WTC11 (cell line): Measurements from ENCODE around the gene KIAA1328. TPM values are rescaled to one million over a fixed set of nuclear protein-coding genes. Genes with fewer than 3 reads are reported as not detected.

Experiments used
- ATAC-seq: fragments of 200-7000 bp; cut with Tn5 transposase; 2 replicates; pipeline ENCODE4 v1.10.0; 2021; ENCODE audit warnings: mild to moderate bottlenecking, moderate library complexity
- CTCF ChIA-PET: fragments of 300-600 bp; sonication (Branson Sonifier 250); formaldehyde crosslinking; loops from one replicate; lab custom pipeline; 2021; ENCODE audit warnings: antibody characterized with exemption; lab: Charles Lee
- POLR2A ChIA-PET: fragments of 350-600 bp; sonication (Branson Sonifier 250); formaldehyde crosslinking; loops from one replicate; lab custom pipeline; 2021; ENCODE audit warnings: antibody characterized with exemption; lab: Charles Lee
- DNase-seq: peaks from one replicate; pipeline ENCODE4 v3.0.0; 2021; ENCODE audit warnings: low spot score
- H3K27ac Mint-ChIP-seq: 2 replicates; pipeline ENCODE4 v1.8.0; 2021; ENCODE audit warnings: mixed read lengths
- H3K27me3 Mint-ChIP-seq: 2 replicates; pipeline ENCODE4 v1.8.0; 2021; ENCODE audit warnings: low read depth, mild to moderate bottlenecking, moderate library complexity, mixed read lengths
- H3K36me3 Mint-ChIP-seq: 2 replicates; pipeline ENCODE4 v1.8.0; 2021; ENCODE audit warnings: mixed read lengths
- H3K4me1 Mint-ChIP-seq: 2 replicates; pipeline ENCODE4 v1.8.0; 2022; ENCODE audit warnings: mixed read lengths
- H3K4me3 Mint-ChIP-seq: 2 replicates; pipeline ENCODE4 v1.8.0; 2021; ENCODE audit warnings: mild to moderate bottlenecking, moderate library complexity, mixed read lengths
- H3K9me3 Mint-ChIP-seq: 2 replicates; pipeline ENCODE4 v1.8.0; 2021; ENCODE audit warnings: mixed read lengths
- ARID4B ChIP-seq: sonication (generic); formaldehyde crosslinking; IDR thresholded peaks from 2 replicates; pipeline ENCODE4 v1.8.0; 2023; ENCODE audit warnings: missing genetic modification reagents, mild to moderate bottlenecking, borderline replicate concordance
- ATF1 ChIP-seq: sonication (generic); formaldehyde crosslinking; IDR thresholded peaks from 2 replicates; pipeline ENCODE4 v1.8.1; 2023; ENCODE audit warnings: mild to moderate bottlenecking, moderate library complexity, missing genetic modification reagents
- CTCF ChIP-seq: fragments of 200-600 bp; IDR thresholded peaks from 2 replicates; pipeline ENCODE4 v1.8.0; 2022; ENCODE audit warnings: antibody characterized with exemption
- E2F4 ChIP-seq: sonication (generic); formaldehyde crosslinking; IDR thresholded peaks from 2 replicates; pipeline ENCODE4 v1.8.1; 2022; ENCODE audit warnings: low read depth, mild to moderate bottlenecking, moderate library complexity, missing genetic modification reagents, borderline replicate concordance
- GTF2I ChIP-seq: fragments of 250-450 bp; sonication (Bioruptor Pico); conservative IDR thresholded peaks from 2 replicates; pipeline ENCODE4 v1.4.0; 2021; ENCODE audit warnings: mild to moderate bottlenecking
- IRF2 ChIP-seq: sonication (generic); formaldehyde crosslinking; IDR thresholded peaks from 2 replicates; pipeline ENCODE4 v1.8.0; 2022; ENCODE audit warnings: low read depth, missing genetic modification reagents, borderline replicate concordance
- JAZF1 ChIP-seq: fragments of 250-450 bp; sonication (Bioruptor Pico); IDR thresholded peaks from 2 replicates; pipeline ENCODE4 v1.9.0; 2021; ENCODE audit warnings: moderate library complexity, mild to moderate bottlenecking, inconsistent platforms
- KAT7 ChIP-seq: sonication (generic); formaldehyde crosslinking; IDR thresholded peaks from 2 replicates; pipeline ENCODE4 v1.8.1; 2023; ENCODE audit warnings: missing genetic modification reagents, mild to moderate bottlenecking, borderline replicate concordance
- MAX ChIP-seq: sonication (generic); formaldehyde crosslinking; IDR thresholded peaks from 2 replicates; pipeline ENCODE4 v1.8.0; 2022; ENCODE audit warnings: mild to moderate bottlenecking, missing genetic modification reagents
- MXD4 ChIP-seq: fragments of 250-450 bp; sonication (Bioruptor Pico); IDR thresholded peaks from 2 replicates; pipeline ENCODE4 v1.8.0; 2021; ENCODE audit warnings: mild to moderate bottlenecking, moderate library complexity, borderline replicate concordance
- NR3C1 ChIP-seq: sonication (generic); formaldehyde crosslinking; conservative IDR thresholded peaks from 2 replicates; pipeline ENCODE4 v1.8.1; 2023; ENCODE audit warnings: low read depth, mild to moderate bottlenecking, missing genetic modification reagents
- ZBTB43 ChIP-seq: sonication (generic); formaldehyde crosslinking; IDR thresholded peaks from 2 replicates; pipeline ENCODE4 v1.8.1; 2023; ENCODE audit warnings: mild to moderate bottlenecking, missing genetic modification reagents
- ZNF396 ChIP-seq: fragments of 250-450 bp; sonication (Bioruptor Pico); IDR thresholded peaks from 2 replicates; pipeline ENCODE4 v1.8.0; 2021; ENCODE audit warnings: mild to moderate bottlenecking, moderate library complexity, borderline replicate concordance
- total RNA-seq: library from RNA; stranded (reverse); gene quantifications from 3 replicates; pipeline ENCODE4 v1.2.3, GENCODE V29; 2021

KIAA1328 gene
- total RNA-seq, 1 experiment from 2014 or later = 4.8 TPM

GRCh38 chr18:37248281-37248680, 419.4 kb downstream of the KIAA1328 start:
- Mint-ChIP-seq H3K36me3 (no peaks in the 10 kb centered on the region), H3K9me3 (no peaks in the 10 kb centered on the region), H3K4me3 (no peak overlapping the region), H3K27ac (no peak overlapping the region), H3K27me3 (peaks cover 56% of the 10 kb centered on the region), H3K4me1 (peaks cover 22% of the 10 kb centered on the region)
- POLR2A ChIA-PET = no interaction called here
- no peak for TF ChIP-seq ATF1 (CRISPR knock-in tag)
- no peak for ATAC-seq
- CTCF ChIA-PET = interaction anchor here (1.0 kb wide), 1 partner anchor 229 kb away, joined by 3 read pairs; no protein-coding TSS in a partner anchor
- no peak for DNase-seq

GRCh38 chr18:37249171-37249886, 420.4 kb downstream of the KIAA1328 start:
- ATAC-seq (no peak), DNase-seq (no peak)
- POLR2A ChIA-PET = no interaction called here
- Mint-ChIP-seq H3K4me1 (peaks cover 16% of the 10 kb centered on the region), H3K27ac (no peak overlapping the region), H3K27me3 (peaks cover 49% of the 10 kb centered on the region), H3K36me3 (no peaks in the 10 kb centered on the region), H3K9me3 (no peaks in the 10 kb centered on the region), H3K4me3 (no peak overlapping the region)
- CTCF ChIA-PET = interaction anchor here (1.0 kb wide), 1 partner anchor 230 kb away, joined by 3 read pairs; no protein-coding TSS in a partner anchor
- no peak for TF ChIP-seq MAX
- no peak for TF ChIP-seq ARID4B
- TF ChIP-seq JAZF1 (CRISPR knock-in tag) = no peak
- no peak for TF ChIP-seq E2F4 (CRISPR knock-in tag)
- no peak for TF ChIP-seq NR3C1 (CRISPR knock-in tag)
- no peak for TF ChIP-seq ZBTB43 (CRISPR knock-in tag)
- no peak for TF ChIP-seq GTF2I (CRISPR knock-in tag)
- TF ChIP-seq MXD4 (CRISPR knock-in tag) = no peak
- no peak for TF ChIP-seq IRF2 (CRISPR knock-in tag)
- no peak for TF ChIP-seq ZNF396 (CRISPR knock-in tag)
- no peak for TF ChIP-seq KAT7 (CRISPR knock-in tag)
- TF ChIP-seq CTCF = no peak
